ENCODE data around the gene KRT1.

- TF ChIP-seq CTCF (IDR thresholded peaks at IDR 0.05; ENCODE audit: low read length) (no peak), EZH2 (optimal IDR thresholded peaks at IDR 0.05; ENCODE audit: low read depth, low read length) (no peak)
These were observed 7.8 kb downstream of the KRT1 start for GRCh38 chr12:52672321-52672933.
